HEK293 (cell line): Measurements from ENCODE around the gene PTTG1.

ENCODE experiments used
- CTCF ChIA-PET: fragments of 350-600 bp; formaldehyde crosslinking; extraction: SDS; loops from one replicate; lab custom pipeline; 2021; ENCODE audit warnings: antibody characterized with exemption; lab: Yijun Ruan, JAX
- POLR2A ChIA-PET: fragments of 300-600 bp; formaldehyde crosslinking; extraction: SDS; loops from one replicate; lab custom pipeline; 2020; ENCODE audit warnings: antibody characterized with exemption, inconsistent platforms; lab: Yijun Ruan, JAX
- H3K27ac ChIP-seq: fragments of 200-500 bp; sonication (Bioruptor generic); 2 replicates; pipeline ENCODE4 v1.5.1; 2014; ENCODE audit warnings: low read depth, low read length, control low read depth, inconsistent platforms; ENCODE audit errors: extremely low read depth
- H3K36me3 ChIP-seq, 2 experiments: fragments of 200-500 bp in 1 of 2; sonication (Bioruptor generic) in 1 of 2; 1 replicate in 1 of 2; 2 replicates in 1 of 2; pipeline ENCODE4 v1.5.1; 2014 to 2017; ENCODE audit warnings: inconsistent platforms in 2 of 2, low read length in 2 of 2; ENCODE audit not compliant: control insufficient read depth in 2 of 2, insufficient read depth in 1 of 2
- H3K4me1 ChIP-seq: fragments of 200-500 bp; sonication (Bioruptor generic); 2 replicates; pipeline ENCODE4 v1.5.1; 2014; ENCODE audit warnings: mild to moderate bottlenecking, low read length, inconsistent platforms; ENCODE audit not compliant: control insufficient read depth, insufficient read depth
- H3K4me3 ChIP-seq: 2 replicates; pipeline ENCODE4 v1.5.1; 2011; ENCODE audit warnings: low read depth, mild to moderate bottlenecking, control low read depth, low read length, moderate library complexity
- H3K9me3 ChIP-seq: fragments of 200-500 bp; sonication (Bioruptor generic); 2 replicates; pipeline ENCODE4 v1.5.1; 2014; ENCODE audit warnings: low read depth, low read length, inconsistent platforms; ENCODE audit not compliant: control insufficient read depth, insufficient read depth
- GFI1B ChIP-seq: fragments of 450-650 bp; formaldehyde crosslinking; IDR thresholded peaks from 2 replicates; pipeline ENCODE4 v1.5.1; 2016; ENCODE audit warnings: missing biosample characterization, missing genetic modification characterization
- GLI4 ChIP-seq: fragments of 450-650 bp; formaldehyde crosslinking; IDR thresholded peaks from 2 replicates; pipeline ENCODE4 v1.5.1; 2016; ENCODE audit warnings: missing biosample characterization, missing genetic modification characterization
- OSR2 ChIP-seq: fragments of 450-650 bp; formaldehyde crosslinking; IDR thresholded peaks from 2 replicates; pipeline ENCODE4 v1.5.1; 2016; ENCODE audit warnings: missing biosample characterization, missing genetic modification characterization
- SCRT1 ChIP-seq: fragments of 450-650 bp; formaldehyde crosslinking; IDR thresholded peaks from 2 replicates; pipeline ENCODE4 v1.5.1; 2016; ENCODE audit warnings: missing biosample characterization, missing genetic modification characterization, borderline replicate concordance
- SCRT2 ChIP-seq: fragments of 450-650 bp; formaldehyde crosslinking; IDR thresholded peaks from 2 replicates; pipeline ENCODE4 v1.5.1; 2016; ENCODE audit warnings: missing biosample characterization, missing genetic modification characterization
- ZBTB44 ChIP-seq: fragments of 450-650 bp; IDR thresholded peaks from 2 replicates; pipeline ENCODE4 v1.5.1; 2018; ENCODE audit warnings: missing biosample characterization, mild to moderate bottlenecking, missing genetic modification characterization
- ZNF114 ChIP-seq: fragments of 450-650 bp; formaldehyde crosslinking; IDR thresholded peaks from 2 replicates; pipeline ENCODE4 v1.5.0; 2017; ENCODE audit warnings: missing biosample characterization, missing genetic modification characterization
- ZNF148 ChIP-seq: fragments of 450-650 bp; formaldehyde crosslinking; IDR thresholded peaks from 2 replicates; pipeline ENCODE4 v1.5.0; 2017; ENCODE audit warnings: missing biosample characterization, missing genetic modification characterization, borderline replicate concordance
- ZNF155 ChIP-seq: fragments of 450-650 bp; formaldehyde crosslinking; IDR thresholded peaks from 2 replicates; pipeline ENCODE4 v1.5.1; 2016; ENCODE audit warnings: missing biosample characterization, missing genetic modification characterization
- ZNF354C ChIP-seq: fragments of 450-650 bp; formaldehyde crosslinking; IDR thresholded peaks from 2 replicates; pipeline ENCODE4 v1.5.1; 2016; ENCODE audit warnings: missing biosample characterization, missing genetic modification characterization, low read depth, borderline replicate concordance
- ZNF433 ChIP-seq: fragments of 450-650 bp; formaldehyde crosslinking; IDR thresholded peaks from 2 replicates; pipeline ENCODE4 v1.5.1; 2016; ENCODE audit warnings: missing biosample characterization, missing genetic modification characterization, low read depth
- ZNF449 ChIP-seq: fragments of 450-650 bp; formaldehyde crosslinking; IDR thresholded peaks from 2 replicates; pipeline ENCODE4 v1.5.1; 2017; ENCODE audit warnings: missing biosample characterization, mild to moderate bottlenecking, missing genetic modification characterization, moderate library complexity
- ZNF513 ChIP-seq: fragments of 450-650 bp; IDR thresholded peaks from 2 replicates; pipeline ENCODE4 v1.5.1; 2018; ENCODE audit warnings: missing biosample characterization, missing genetic modification characterization
- ZNF544 ChIP-seq: fragments of 450-650 bp; formaldehyde crosslinking; IDR thresholded peaks from 2 replicates; pipeline ENCODE4 v1.5.0; 2017; ENCODE audit warnings: missing biosample characterization, missing genetic modification characterization
- ZNF561 ChIP-seq: fragments of 450-650 bp; IDR thresholded peaks from 2 replicates; pipeline ENCODE4 v1.5.1; 2018; ENCODE audit warnings: missing biosample characterization, missing genetic modification characterization, borderline replicate concordance
- ZNF629 ChIP-seq: fragments of 450-650 bp; formaldehyde crosslinking; IDR thresholded peaks from 2 replicates; pipeline ENCODE4 v1.5.1; 2017; ENCODE audit warnings: missing biosample characterization, missing genetic modification characterization
- ZNF658 ChIP-seq: fragments of 450-650 bp; formaldehyde crosslinking; IDR thresholded peaks from 2 replicates; pipeline ENCODE4; 2016; ENCODE audit warnings: missing biosample characterization, missing genetic modification characterization
- ZNF664 ChIP-seq: fragments of 450-650 bp; formaldehyde crosslinking; IDR thresholded peaks from 2 replicates; pipeline ENCODE4 v1.5.1; 2016; ENCODE audit warnings: missing biosample characterization, missing genetic modification characterization
- ZNF677 ChIP-seq: fragments of 450-650 bp; IDR thresholded peaks from 2 replicates; pipeline ENCODE4 v1.5.0; 2018; ENCODE audit warnings: missing biosample characterization, mild to moderate bottlenecking, missing genetic modification characterization, moderate library complexity
- ZNF707 ChIP-seq: fragments of 450-650 bp; formaldehyde crosslinking; IDR thresholded peaks from 2 replicates; pipeline ENCODE4 v1.5.1; 2016; ENCODE audit warnings: missing biosample characterization, missing genetic modification characterization
- ZNF785 ChIP-seq: fragments of 450-650 bp; formaldehyde crosslinking; IDR thresholded peaks from 2 replicates; pipeline ENCODE4 v1.5.1; 2016; ENCODE audit warnings: missing biosample characterization, missing genetic modification characterization
- ZNF843 ChIP-seq: fragments of 450-650 bp; formaldehyde crosslinking; IDR thresholded peaks from 2 replicates; pipeline ENCODE4 v1.5.1; 2016; ENCODE audit warnings: missing biosample characterization, missing genetic modification characterization
- ZSCAN5A ChIP-seq: fragments of 450-650 bp; formaldehyde crosslinking; IDR thresholded peaks from 2 replicates; pipeline ENCODE4 v1.5.1; 2016; ENCODE audit warnings: missing biosample characterization, missing genetic modification characterization

PTTG1 gene

GRCh38 chr5:160442824-160443431 lies 21.3 kb downstream of the PTTG1 start:
- CTCF ChIA-PET: no interaction called here
- Histone ChIP-seq H3K9me3 (no peaks in the 10 kb centered on the region), H3K4me1 (no peaks in the 10 kb centered on the region), H3K36me3 (no peaks in the 10 kb centered on the region), H3K27ac (no peak overlapping the region), H3K4me3 (no peak overlapping the region)
- TF ChIP-seq SCRT2 (tag by site-specific recombination): no peak
- no peak for TF ChIP-seq ZNF354C (tag by site-specific recombination)
- no peak for TF ChIP-seq ZNF658 (tag by site-specific recombination)
- TF ChIP-seq ZNF664 (tag by site-specific recombination): no peak
- TF ChIP-seq ZNF677 (tag by site-specific recombination): no peak
- no peak for TF ChIP-seq ZBTB44
- TF ChIP-seq ZNF513 (tag by site-specific recombination): no peak
- no peak for TF ChIP-seq ZNF148 (tag by site-specific recombination)
- TF ChIP-seq GFI1B (tag by site-specific recombination): no peak
- no peak for TF ChIP-seq ZNF114 (tag by site-specific recombination)
- TF ChIP-seq ZNF629 (tag by site-specific recombination): no peak
- no peak for TF ChIP-seq OSR2 (tag by site-specific recombination)
- TF ChIP-seq ZSCAN5A (tag by site-specific recombination): no peak
- TF ChIP-seq ZNF449 (tag by site-specific recombination): no peak
- TF ChIP-seq ZNF433 (tag by site-specific recombination): no peak
- TF ChIP-seq ZNF155 (tag by site-specific recombination): no peak
- POLR2A ChIA-PET: no interaction called here

GRCh38 chr5:160444407-160444806 lies 22.8 kb downstream of the PTTG1 start:
- Histone ChIP-seq H3K9me3 (no peaks in the 10 kb centered on the region), H3K4me3 (no peak overlapping the region), H3K27ac (no peak overlapping the region), H3K36me3 (no peaks in the 10 kb centered on the region), H3K4me1 (no peaks in the 10 kb centered on the region)
- ChIA-PET POLR2A (no interaction called here), CTCF (interaction anchor here (0.9 kb wide), 1 partner anchor 38 kb away, joined by 3 read pairs; no protein-coding TSS in a partner anchor)
- TF ChIP-seq ZNF785 (tag by site-specific recombination) (no peak), GLI4 (tag by site-specific recombination) (no peak), ZNF658 (tag by site-specific recombination) (no peak), ZNF544 (tag by site-specific recombination) (no peak), ZNF843 (tag by site-specific recombination) (no peak), ZNF561 (tag by site-specific recombination) (no peak), SCRT1 (tag by site-specific recombination) (peak; percentile 70; the same call in 1 of the 2 replicates), ZNF707 (tag by site-specific recombination) (no peak), SCRT2 (tag by site-specific recombination) (peak; percentile 83)
